NCI-H2029 treated with DMSO at 0.1 percent for 48 hours (cell line): ENCODE results near the gene LRRC8B.
A peak's percentile ranks its signal among the peaks of the same experiment; 100 is the strongest.
"Not testable (repeated sequence)": the region's sequence is repeated elsewhere in the genome, so short reads cannot be mapped to it uniquely, and the experiment has no call there.

Experiments
- DNase-seq: peaks from one replicate; lab custom pipeline; 2025; lab: John Stamatoyannopoulos, UW

The LRRC8B gene

GRCh38 chr1:89525169-89525855 lies 683 bp downstream of the LRRC8B start:
- DNase-seq, result no peak

- no peak for DNase-seq
Measured at GRCh38 chr1:89527256-89527655, 2.6 kb downstream of the LRRC8B start.

DNA sequence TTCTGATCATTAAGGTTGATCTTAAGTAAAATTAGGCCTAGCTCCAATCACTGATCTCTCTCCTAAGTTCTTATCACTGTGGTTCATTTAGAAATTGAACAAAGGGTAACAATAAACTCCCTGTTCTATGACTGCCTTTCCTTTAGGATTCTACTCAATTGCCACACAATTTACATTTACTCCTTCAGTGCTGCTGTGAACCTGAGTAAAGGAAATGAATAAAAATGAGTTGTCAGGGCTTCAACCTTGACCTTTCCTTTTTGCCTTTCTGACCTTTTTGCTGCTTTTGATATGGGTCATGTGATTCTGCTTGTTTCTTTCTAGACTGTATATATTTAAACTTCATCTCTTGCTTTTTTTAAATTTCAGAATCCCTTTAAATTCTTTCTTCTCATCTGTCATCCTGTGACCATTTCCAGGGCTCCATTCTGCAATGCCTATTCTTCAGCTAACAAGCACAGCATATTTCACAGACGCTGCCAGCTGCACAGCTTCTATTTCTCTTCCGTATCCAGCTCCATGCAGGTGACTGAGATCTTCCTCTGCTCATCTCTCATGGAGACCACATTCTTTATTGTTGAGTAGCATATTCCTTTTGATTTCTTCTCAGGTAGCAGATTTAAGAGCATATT lies 3.2 kb downstream of the LRRC8B start:
- no peak for DNase-seq

DNA sequence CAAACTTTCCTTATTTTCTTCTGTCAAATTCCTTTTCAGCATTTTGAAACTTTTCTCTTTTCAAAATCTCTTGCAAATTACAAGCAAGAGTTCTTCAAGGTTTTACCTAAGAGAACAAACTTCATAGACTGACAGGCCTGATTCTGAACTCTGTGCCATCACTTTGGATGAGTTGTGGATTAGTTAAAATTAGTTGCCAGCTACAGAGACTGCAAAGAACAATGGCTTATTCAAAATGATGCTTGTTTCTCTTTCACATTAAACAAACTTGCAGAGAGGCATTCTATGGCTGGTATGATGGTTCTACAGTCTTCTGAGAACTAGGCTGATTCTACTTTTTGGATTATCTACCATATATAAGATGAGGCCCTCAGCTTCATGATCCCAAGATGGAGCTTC lies 3.8 kb downstream of the LRRC8B start:
- no peak for DNase-seq

- no peak for DNase-seq
Measured at GRCh38 chr1:89529196-89529595, 4.6 kb downstream of the LRRC8B start.

GRCh38 chr1:89530444-89531089 lies 5.9 kb downstream of the LRRC8B start:
- DNase-seq, result no peak

DNA sequence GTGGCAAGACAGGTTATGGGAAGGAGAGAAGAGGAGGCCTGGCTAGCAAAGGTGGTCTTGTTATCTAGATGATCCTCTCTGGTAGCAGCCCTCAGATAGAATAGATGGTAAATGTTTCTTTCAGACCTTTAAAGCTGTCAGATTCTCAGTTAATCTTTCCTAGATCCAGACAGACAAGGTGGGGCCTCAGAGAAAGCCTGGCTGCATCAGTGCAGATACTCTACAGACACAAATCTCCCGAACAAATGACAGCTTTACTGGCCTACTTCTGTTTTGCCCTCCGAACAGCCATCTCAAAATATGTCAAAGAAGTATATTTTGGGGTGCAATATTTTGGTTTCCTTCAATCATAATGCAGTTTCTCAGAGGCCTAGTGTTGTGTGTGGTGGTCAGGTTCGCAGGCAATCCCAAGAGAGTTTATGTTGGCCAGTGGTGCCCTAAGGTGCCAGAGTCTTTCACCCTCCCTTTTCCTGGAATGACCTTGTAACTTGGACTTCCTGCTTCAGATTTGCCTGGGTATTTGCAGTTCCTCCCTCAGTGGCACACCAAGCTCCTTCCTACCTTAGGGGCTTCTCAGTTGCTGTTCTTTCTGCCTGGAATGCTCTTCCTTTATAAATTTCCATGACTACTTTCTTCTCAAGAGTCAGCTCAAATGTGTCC lies 7.0 kb downstream of the LRRC8B start:
- no peak for DNase-seq

DNA sequence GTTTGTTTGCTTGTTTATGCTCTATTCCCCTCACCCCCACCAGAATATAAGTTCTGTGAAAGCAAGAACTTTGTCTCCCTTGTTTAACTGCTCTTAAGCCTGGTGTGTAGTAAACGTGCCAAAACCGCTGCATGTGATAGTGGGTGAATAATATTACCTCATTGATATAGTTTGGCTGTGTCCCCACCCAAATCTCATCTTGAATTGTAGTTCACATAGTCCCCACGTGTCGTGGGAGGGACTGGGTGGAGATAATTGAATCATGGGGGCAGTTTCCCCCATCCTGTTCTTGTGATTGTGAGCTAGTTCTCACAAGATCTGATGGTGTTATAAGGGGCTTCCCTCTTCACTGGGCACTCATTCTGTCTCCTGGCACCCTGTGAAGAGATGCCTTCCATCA lies 7.6 kb downstream of the LRRC8B start:
- no peak for DNase-seq

DNA sequence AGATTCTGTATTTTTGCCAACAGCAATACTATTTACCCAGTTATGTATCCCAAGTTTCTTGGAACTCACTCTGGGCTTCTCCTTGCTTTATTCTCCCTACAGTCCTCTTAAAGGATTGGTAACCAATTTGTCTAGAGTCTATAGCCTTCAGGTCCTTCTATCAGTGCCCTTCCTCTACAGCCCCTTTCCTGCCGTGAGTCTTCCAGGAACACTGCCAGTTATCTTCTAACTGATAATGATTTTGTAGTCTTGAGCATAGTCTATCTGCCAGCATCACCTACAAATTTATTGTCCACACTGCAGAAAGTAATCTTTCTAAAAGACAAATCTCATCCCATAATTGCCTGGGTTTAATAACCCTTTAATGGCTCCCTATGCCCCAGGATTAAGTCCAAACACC lies 8.2 kb downstream of the LRRC8B start:
- no peak for DNase-seq

DNA sequence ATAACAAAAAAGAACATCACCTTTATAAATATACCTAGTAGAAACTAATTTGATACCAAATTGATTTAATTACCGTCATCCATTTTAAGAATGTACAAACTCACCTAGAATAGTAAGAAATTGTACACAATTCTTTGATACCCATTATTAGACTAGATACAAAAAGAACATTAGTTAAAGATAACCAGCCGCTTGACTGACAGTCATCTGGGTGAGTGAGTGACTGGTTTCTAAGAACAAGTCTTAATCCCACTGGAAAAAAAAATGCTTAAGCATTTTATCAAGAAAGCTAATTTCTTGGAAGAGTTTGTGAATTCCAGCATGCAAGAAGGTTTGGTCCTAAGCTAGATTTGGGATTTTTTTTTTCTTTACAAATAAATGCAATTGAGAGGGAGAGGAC lies 10.9 kb downstream of the LRRC8B start:
- DNase-seq, result no peak

DNA sequence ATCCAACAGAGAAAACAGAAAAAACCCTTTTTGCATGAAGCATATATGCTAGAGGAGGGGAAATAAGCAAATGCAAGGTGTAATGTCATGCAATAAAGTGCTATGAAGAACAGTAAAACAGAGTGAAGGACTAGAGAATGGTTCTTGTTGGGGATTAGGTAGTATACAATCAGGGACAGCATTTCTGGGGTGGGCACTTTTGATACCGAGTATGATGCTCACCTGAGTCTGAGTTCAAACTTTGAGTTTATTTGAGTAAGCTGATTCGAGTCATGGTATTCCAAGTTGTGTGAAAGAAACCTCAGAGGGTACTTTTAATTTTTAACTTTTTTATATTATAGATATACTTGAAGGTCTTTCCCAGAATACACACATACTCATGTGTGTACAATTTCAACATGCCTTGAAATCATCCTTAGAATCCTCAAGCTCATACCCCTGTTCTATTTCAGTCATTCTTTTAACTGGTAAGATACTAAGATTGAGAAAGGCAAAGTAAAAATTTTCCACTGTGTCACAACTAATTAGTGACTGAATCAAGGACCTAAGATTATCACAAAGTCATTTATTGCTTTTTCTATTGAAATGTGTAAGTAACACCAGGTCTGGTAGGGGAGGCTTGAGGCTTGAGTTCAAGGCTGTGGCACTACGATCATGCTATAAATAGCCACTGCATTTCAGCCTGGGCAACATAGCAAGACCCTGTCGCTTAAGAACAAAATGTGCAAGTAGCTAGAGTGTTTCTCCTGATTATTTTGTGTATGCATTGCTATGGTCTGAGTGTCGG lies 12.1 kb downstream of the LRRC8B start:
- no peak for DNase-seq

GRCh38 chr1:89538361-89538760 lies 13.7 kb downstream of the LRRC8B start:
- no peak for DNase-seq

DNA sequence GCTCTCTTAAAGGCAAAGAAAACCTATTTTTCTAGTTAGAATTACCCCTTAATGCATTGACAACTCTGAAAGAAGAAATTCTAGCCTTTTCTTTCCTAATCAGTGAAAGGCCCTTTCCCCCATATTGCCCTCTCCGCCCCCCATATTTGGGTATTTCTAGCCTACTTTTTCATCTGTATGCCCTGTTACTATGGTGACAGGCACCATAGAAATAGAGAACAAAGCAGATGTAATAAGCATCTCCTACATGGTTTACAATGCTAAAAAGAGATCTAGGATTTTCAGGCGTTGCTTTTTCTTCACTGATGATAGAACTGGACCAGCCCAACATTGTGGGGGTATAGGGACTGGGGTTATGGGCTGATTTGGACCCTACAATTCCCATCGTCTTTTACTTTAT lies 14.5 kb downstream of the LRRC8B start:
- DNase-seq, result no peak

- DNase-seq, result no peak
Measured at GRCh38 chr1:89540406-89540970, 15.9 kb downstream of the LRRC8B start.

GRCh38 chr1:89542345-89542744 lies 17.7 kb downstream of the LRRC8B start:
- no peak for DNase-seq

DNA sequence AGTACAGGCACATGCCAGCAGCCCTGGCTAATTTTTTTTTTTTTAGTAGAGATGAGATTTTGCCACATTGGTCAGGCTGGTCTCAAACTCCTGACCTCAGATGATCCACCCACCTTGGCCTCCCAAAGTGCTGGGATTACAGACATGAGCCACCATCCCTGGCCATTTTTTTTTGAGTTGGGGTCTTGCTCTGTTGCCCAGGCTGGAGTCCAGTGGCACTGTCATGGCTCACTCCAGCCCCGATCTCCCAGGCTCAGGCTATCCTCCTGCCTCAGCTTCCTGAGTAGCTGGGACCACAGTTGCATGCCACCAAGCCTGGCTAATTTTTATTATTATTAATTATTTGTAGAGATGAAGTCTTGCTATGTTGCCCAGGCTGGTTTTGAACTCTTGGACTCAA lies 19.0 kb downstream of the LRRC8B start:
- not testable (repeated sequence) for DNase-seq

DNA sequence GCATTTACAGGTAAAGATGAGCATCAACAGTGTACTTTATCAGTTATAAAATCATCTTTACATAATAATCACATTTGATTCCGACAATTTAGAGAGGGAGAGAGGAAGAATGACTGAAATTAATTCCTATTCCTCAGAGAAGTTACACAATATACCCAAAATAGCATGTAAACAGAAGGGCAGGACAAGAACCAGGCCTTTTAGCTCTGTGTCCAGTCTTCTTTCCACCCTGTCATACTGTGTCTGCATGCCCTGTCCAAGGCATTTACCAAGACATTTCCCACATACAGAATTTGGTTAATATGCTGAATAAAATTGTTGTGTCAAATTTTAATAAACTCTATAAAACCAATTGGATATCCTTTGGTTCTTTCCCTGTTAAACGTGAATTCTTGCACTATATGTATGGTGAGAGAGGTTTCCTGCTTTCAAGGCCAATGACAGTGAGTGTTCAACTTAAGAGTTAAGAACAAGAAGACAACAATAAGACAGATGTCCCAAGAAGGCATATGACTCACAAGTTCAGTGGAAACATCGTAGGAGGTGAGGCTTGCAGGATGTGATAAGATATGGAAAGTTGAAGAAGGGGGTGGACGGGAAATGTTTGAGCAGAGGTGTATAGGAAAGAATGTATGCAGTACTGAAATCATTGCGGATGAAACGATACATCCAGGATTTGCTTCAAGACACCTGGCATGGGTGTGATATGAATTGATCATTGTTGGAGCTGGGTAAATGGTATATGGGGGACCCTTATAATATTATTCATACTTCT lies 20.8 kb downstream of the LRRC8B start:
- DNase-seq, result no peak

- peak; percentile 65 for DNase-seq
Measured at GRCh38 chr1:89546082-89546889, 21.7 kb downstream of the LRRC8B start.

- no peak for DNase-seq
Measured at GRCh38 chr1:89546934-89547562, 22.4 kb downstream of the LRRC8B start.
